ENCODE data around the gene ITPR1.

DNA sequence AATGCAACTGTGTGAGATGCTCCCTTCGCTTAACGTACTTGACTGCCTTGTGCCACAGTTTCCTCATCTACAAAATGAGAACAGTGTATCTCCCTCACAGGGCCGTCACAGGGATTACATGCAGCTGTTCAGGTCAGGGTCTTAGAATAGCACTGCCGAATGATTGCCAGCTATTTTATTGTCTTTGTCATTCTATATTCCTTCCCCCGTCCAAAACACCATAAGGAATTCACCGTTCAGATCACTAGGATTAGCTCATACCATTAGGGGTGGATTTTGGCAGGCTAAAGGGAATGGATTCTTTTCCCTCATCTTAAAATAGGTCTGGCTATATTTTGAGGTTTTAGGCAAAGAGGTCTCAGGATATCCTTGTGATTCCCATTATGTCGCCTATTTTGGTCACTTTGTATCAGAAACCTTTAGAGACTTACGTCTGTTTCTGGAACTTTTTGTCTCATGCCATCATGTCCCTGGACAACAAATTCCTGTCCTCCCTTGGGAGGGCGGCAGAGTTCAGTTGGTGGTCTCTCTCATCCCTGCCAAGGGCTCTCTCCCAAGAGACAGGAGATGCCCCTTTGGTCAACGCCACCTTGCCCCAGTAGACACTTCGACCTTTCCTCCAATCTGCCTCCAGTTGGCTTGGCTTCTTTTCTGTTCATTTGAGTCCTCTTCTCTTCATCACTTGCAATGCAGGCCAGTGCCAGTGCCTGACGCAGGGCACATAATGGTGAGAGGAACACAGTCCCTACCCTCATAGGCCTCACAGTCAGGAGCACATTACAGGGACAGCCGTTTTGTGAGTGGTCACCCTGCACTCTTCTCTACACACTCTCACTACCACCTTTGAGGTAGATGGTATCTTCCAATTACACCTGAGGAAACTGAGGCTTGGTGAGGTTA is 314.5 kb downstream of the ITPR1 start:
- TF ChIP-seq, protein P1, sequence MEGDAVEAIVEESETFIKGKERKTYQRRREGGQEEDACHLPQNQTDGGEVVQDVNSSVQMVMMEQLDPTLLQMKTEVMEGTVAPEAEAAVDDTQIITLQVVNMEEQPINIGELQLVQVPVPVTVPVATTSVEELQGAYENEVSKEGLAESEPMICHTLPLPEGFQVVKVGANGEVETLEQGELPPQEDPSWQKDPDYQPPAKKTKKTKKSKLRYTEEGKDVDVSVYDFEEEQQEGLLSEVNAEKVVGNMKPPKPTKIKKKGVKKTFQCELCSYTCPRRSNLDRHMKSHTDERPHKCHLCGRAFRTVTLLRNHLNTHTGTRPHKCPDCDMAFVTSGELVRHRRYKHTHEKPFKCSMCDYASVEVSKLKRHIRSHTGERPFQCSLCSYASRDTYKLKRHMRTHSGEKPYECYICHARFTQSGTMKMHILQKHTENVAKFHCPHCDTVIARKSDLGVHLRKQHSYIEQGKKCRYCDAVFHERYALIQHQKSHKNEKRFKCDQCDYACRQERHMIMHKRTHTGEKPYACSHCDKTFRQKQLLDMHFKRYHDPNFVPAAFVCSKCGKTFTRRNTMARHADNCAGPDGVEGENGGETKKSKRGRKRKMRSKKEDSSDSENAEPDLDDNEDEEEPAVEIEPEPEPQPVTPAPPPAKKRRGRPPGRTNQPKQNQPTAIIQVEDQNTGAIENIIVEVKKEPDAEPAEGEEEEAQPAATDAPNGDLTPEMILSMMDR (IDR thresholded peaks at IDR 0.05; ENCODE audit: insufficient read depth, low read length): no peak
- TF ChIP-seq, protein P2, sequence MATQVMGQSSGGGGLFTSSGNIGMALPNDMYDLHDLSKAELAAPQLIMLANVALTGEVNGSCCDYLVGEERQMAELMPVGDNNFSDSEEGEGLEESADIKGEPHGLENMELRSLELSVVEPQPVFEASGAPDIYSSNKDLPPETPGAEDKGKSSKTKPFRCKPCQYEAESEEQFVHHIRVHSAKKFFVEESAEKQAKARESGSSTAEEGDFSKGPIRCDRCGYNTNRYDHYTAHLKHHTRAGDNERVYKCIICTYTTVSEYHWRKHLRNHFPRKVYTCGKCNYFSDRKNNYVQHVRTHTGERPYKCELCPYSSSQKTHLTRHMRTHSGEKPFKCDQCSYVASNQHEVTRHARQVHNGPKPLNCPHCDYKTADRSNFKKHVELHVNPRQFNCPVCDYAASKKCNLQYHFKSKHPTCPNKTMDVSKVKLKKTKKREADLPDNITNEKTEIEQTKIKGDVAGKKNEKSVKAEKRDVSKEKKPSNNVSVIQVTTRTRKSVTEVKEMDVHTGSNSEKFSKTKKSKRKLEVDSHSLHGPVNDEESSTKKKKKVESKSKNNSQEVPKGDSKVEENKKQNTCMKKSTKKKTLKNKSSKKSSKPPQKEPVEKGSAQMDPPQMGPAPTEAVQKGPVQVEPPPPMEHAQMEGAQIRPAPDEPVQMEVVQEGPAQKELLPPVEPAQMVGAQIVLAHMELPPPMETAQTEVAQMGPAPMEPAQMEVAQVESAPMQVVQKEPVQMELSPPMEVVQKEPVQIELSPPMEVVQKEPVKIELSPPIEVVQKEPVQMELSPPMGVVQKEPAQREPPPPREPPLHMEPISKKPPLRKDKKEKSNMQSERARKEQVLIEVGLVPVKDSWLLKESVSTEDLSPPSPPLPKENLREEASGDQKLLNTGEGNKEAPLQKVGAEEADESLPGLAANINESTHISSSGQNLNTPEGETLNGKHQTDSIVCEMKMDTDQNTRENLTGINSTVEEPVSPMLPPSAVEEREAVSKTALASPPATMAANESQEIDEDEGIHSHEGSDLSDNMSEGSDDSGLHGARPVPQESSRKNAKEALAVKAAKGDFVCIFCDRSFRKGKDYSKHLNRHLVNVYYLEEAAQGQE (IDR thresholded peaks at IDR 0.05; ENCODE audit: insufficient replicate concordance, low read depth): no peak
- no peak for TF ChIP-seq POLR2AphosphoS5 (IDR thresholded peaks at IDR 0.05; ENCODE audit: low read depth)

Data from HL-60 (cell line).